IPS-18c (cell line): ENCODE results near the gene PCDHA3.
"Not testable (repeated sequence)": the region's sequence is repeated elsewhere in the genome, so short reads cannot be mapped to it uniquely, and the experiment has no call there.

Experiments
- H3K4me3 ChIP-seq: 2 replicates; pipeline ENCODE4 v1.7.0; 2013; ENCODE audit warnings: low read depth, mild to moderate bottlenecking, low read length, moderate library complexity; ENCODE audit not compliant: insufficient read depth
- H3K9me3 ChIP-seq: one replicate; pipeline ENCODE4 v1.6.1; 2013; ENCODE audit warnings: mild to moderate bottlenecking, low read length, moderate library complexity; ENCODE audit not compliant: control insufficient read depth, insufficient read depth

Gene PCDHA3

GRCh38 chr5:140806834-140807775 lies 6.2 kb downstream of the PCDHA3 start, which contains the start of gene PCDHA4:
Gene PCDHA4, plus strand, starts transcription at chr5:140807068.
- Histone ChIP-seq H3K4me3 (peak within 1 kb of the TSS; percentile 69), H3K9me3 (no peaks in the 10 kb centered on the region)

GRCh38 chr5:140808241-140808888 lies 7.5 kb downstream of the PCDHA3 start:
- H3K9me3 ChIP-seq, H3K4me3 ChIP-seq: not testable (repeated sequence)

GRCh38 chr5:140808889-140809291 lies 8.0 kb downstream of the PCDHA3 start:
- Histone ChIP-seq H3K9me3 (no peaks in the 10 kb centered on the region), H3K4me3 (0 out of 2 replicates have a peak overlapping the region, but pooled peaks have one; percentile 10)

GRCh38 chr5:140821375-140822280 lies 20.8 kb downstream of the PCDHA3 start, which contains the start of gene PCDHA5:
Gene PCDHA5, plus strand, starts transcription at chr5:140821613.
- no peaks in the 10 kb centered on the region for H3K9me3 ChIP-seq
- H3K4me3 ChIP-seq = no peak within 1 kb of the TSS

GRCh38 chr5:140822281-140822629 lies 21.4 kb downstream of the PCDHA3 start:
- no peak overlapping the region for H3K4me3 ChIP-seq
- no peaks in the 10 kb centered on the region for H3K9me3 ChIP-seq

- not testable (repeated sequence) for H3K4me3 ChIP-seq, H3K9me3 ChIP-seq
Observed at GRCh38 chr5:140822969-140823368, 22.1 kb downstream of the PCDHA3 start.

GRCh38 chr5:140823475-140823874 lies 22.6 kb downstream of the PCDHA3 start:
- H3K4me3 ChIP-seq = no peak overlapping the region
- no peaks in the 10 kb centered on the region for H3K9me3 ChIP-seq

GRCh38 chr5:140827704-140828361 lies 27.0 kb downstream of the PCDHA3 start, which contains the start of gene PCDHA6:
Gene PCDHA6, plus strand, starts transcription at chr5:140827960. Its CDS starts 132 bp downstream, at chr5:140828092.
- H3K4me3 ChIP-seq = no peak within 1 kb of the TSS
- H3K9me3 ChIP-seq = no peaks in the 10 kb centered on the region

- Histone ChIP-seq H3K9me3 (no peaks in the 10 kb centered on the region), H3K4me3 (no peak overlapping the region)
Observed at GRCh38 chr5:140828362-140828737, 27.5 kb downstream of the PCDHA3 start.

GRCh38 chr5:140829511-140830501 lies 28.9 kb downstream of the PCDHA3 start:
- H3K9me3 ChIP-seq, H3K4me3 ChIP-seq: not testable (repeated sequence)

GRCh38 chr5:140833993-140834392 lies 33.1 kb downstream of the PCDHA3 start, which contains the start of gene PCDHA7:
Gene PCDHA7, plus strand, starts transcription at chr5:140834269. Its CDS starts 115 bp downstream, at chr5:140834384.
- peaks cover 2% of the 10 kb centered on the region for H3K9me3 ChIP-seq
- no peak within 1 kb of the TSS for H3K4me3 ChIP-seq

- H3K4me3 ChIP-seq, H3K9me3 ChIP-seq: not testable (repeated sequence)
Observed at GRCh38 chr5:140834439-140835008, 33.7 kb downstream of the PCDHA3 start.

- H3K4me3 ChIP-seq = no peak overlapping the region
- peaks cover 2% of the 10 kb centered on the region for H3K9me3 ChIP-seq
Observed at GRCh38 chr5:140835622-140836510, 35.0 kb downstream of the PCDHA3 start.
